GM12864 (cell line): Measurements from ENCODE around the gene ATXN7.

ENCODE experiments used
- DNase-seq: peaks from one replicate; pipeline ENCODE4 v3.0.0-alpha.2; 2011; ENCODE audit warnings: low read depth
- H3K4me3 ChIP-seq: 2 replicates; pipeline ENCODE4 v1.5.1; 2011; ENCODE audit warnings: mild to moderate bottlenecking, low read depth, low read length, control low read depth
- TF ChIP-seq, protein P1 (sequence below): IDR thresholded peaks from 2 replicates; pipeline ENCODE4 v1.5.1; 2011; ENCODE audit warnings: low read depth, mild to moderate bottlenecking, moderate library complexity, low read length, control low read depth, inconsistent platforms; ENCODE audit errors: missing control alignments

The ATXN7 gene

GRCh38 chr3:63830526-63830925 lies 33.1 kb upstream of the ATXN7 start:
- TF ChIP-seq, protein P1, sequence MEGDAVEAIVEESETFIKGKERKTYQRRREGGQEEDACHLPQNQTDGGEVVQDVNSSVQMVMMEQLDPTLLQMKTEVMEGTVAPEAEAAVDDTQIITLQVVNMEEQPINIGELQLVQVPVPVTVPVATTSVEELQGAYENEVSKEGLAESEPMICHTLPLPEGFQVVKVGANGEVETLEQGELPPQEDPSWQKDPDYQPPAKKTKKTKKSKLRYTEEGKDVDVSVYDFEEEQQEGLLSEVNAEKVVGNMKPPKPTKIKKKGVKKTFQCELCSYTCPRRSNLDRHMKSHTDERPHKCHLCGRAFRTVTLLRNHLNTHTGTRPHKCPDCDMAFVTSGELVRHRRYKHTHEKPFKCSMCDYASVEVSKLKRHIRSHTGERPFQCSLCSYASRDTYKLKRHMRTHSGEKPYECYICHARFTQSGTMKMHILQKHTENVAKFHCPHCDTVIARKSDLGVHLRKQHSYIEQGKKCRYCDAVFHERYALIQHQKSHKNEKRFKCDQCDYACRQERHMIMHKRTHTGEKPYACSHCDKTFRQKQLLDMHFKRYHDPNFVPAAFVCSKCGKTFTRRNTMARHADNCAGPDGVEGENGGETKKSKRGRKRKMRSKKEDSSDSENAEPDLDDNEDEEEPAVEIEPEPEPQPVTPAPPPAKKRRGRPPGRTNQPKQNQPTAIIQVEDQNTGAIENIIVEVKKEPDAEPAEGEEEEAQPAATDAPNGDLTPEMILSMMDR, result no peak
- H3K4me3 ChIP-seq, result no peak overlapping the region
- DNase-seq, result no peak

- H3K4me3 ChIP-seq, result no peak overlapping the region
- no peak for DNase-seq
- TF ChIP-seq, protein P1, result no peak
Observed at GRCh38 chr3:63832395-63832794, 31.3 kb upstream of the ATXN7 start.

- H3K4me3 ChIP-seq, result no peak overlapping the region
- no peak for DNase-seq
- TF ChIP-seq, protein P1, result no peak
Observed at GRCh38 chr3:63841704-63842103, 22.0 kb upstream of the ATXN7 start.

- no peak overlapping the region for H3K4me3 ChIP-seq
- no peak for DNase-seq
- TF ChIP-seq, protein P1, result no peak
Observed at GRCh38 chr3:63842127-63842526, 21.5 kb upstream of the ATXN7 start.

DNA sequence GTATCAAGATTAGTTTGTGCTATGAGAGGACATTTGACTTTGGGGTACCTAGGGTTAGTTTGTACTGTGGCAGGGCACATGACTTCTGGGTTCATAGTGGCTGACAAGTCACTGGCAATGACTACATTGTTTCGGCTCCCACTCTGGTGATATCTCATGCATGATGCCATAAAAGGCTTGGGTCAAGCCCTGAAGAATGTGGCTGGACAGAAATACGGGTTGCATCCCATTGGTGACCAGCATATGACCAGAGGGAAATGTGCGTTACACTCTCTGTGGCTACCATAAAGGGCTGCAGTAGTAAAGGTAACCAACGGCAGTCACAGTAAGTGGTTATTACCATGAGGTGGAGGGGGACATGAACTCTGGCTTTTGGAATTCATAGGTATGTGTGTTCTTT lies 18.5 kb upstream of the ATXN7 start:
- no peak for DNase-seq
- H3K4me3 ChIP-seq, result no peak overlapping the region
- TF ChIP-seq, protein P1, result no peak

DNA sequence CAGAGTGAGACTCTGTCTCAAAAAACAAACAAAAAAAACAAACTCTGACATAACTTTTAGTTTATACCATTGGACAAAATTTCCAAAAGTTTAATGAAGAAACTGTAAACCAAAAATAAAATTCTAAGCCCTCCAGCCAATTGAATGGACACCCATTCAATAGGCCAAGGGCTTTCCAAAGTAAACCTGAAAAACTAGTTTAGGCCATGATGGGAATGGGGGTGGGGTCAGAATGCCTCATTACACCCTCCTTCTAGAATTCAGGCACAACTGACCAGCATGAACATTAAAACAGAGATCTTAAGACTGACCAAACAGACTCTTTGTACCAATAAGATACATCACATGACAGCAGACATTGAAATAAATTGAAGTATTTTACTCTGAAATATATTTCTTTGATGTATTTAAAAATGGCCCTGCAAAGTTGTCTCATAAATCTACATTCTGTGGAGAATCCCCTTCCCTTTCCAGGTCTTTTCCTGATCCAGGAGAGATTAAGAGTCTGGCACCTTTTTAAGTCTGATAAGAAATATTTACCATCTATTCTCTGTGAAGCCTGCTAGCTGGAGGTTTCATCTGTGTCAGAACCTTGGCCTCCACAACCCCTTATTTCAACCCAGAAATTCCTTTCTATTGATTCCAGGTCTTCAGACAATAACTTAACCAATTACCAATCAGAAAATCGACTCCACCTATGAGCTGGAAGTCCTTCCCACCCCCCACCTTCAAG lies 15.8 kb upstream of the ATXN7 start:
- TF ChIP-seq, protein P1, result no peak
- no peak for DNase-seq
- no peak overlapping the region for H3K4me3 ChIP-seq

- H3K4me3 ChIP-seq, result no peak overlapping the region
- TF ChIP-seq, protein P1, result no peak
- DNase-seq, result no peak
Observed at GRCh38 chr3:63849175-63849574, 14.5 kb upstream of the ATXN7 start.
